GM12872 (cell line): Measurements from ENCODE around the gene CRYBA4.

Experiments
- TF ChIP-seq, protein P1 (sequence below): IDR thresholded peaks from 3 replicates; pipeline ENCODE4 v1.5.1; 2011; ENCODE audit warnings: low read depth, mild to moderate bottlenecking, low read length, moderate library complexity; ENCODE audit not compliant: insufficient read depth

The CRYBA4 gene

DNA sequence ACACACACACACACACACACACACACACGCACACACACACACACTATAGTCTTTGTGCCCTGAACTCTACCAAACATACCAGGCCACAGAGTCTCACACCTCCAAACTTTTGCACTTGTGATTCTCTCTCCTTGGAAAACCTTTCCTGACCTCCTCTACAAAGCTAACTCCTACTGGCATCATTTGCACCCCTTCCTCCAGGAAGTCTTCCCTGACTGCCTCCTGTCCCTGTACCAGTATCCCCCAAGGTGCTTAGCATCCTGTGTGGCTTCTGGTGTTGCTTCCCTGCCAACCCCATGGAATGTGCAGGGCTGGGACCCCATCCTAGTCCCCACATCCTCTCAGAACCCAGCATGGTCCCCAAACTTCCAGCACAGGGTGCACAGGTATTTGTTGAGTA, 40.7 kb upstream of the CRYBA4 start:
- TF ChIP-seq, protein P1, sequence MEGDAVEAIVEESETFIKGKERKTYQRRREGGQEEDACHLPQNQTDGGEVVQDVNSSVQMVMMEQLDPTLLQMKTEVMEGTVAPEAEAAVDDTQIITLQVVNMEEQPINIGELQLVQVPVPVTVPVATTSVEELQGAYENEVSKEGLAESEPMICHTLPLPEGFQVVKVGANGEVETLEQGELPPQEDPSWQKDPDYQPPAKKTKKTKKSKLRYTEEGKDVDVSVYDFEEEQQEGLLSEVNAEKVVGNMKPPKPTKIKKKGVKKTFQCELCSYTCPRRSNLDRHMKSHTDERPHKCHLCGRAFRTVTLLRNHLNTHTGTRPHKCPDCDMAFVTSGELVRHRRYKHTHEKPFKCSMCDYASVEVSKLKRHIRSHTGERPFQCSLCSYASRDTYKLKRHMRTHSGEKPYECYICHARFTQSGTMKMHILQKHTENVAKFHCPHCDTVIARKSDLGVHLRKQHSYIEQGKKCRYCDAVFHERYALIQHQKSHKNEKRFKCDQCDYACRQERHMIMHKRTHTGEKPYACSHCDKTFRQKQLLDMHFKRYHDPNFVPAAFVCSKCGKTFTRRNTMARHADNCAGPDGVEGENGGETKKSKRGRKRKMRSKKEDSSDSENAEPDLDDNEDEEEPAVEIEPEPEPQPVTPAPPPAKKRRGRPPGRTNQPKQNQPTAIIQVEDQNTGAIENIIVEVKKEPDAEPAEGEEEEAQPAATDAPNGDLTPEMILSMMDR, result no peak

DNA sequence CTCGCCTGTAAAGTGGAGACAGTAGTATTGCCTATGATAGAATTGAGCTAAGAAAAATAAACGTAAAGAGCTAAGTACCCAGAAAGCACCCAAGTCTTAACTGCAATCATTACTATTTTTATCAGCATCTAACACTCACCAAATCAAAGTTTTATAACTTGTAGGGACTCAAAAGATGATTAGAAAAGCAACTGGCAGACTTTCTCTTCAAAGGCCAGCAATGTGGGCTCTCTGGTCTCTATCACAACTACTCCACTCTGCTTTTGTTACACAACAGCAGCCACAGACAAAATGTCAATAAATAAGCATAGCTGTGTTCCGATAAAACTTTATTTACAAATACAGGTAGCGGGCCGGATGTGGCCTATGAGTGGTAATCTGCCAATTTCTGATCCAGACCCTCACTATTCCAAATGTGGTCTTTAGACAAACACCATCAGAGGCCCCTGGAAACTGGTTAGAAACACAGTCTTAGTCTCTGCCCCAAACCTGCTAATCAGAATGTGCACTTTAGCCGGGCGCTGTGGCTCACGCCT, 40.1 kb upstream of the CRYBA4 start:
- TF ChIP-seq, protein P1, result no peak

DNA sequence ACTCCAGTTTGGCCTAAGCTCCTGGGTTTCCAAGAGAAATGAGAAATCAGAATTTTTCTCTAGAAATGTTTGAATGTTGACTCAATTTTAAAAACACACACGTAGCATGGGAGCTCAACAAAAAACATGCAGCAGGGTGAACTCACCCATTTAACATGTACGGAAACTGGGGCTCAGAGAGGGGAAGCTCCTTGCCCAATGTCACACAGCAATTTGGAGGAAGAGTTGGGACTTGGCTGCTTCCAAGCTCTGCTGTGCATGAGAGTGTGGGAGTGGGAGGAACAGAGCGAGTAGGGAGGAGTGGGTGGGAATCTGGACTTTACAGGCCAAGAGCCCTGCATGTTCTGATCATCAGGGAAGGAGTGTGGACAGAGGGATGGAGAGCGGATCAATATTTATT, 37.8 kb upstream of the CRYBA4 start:
- TF ChIP-seq, protein P1, result no peak

DNA sequence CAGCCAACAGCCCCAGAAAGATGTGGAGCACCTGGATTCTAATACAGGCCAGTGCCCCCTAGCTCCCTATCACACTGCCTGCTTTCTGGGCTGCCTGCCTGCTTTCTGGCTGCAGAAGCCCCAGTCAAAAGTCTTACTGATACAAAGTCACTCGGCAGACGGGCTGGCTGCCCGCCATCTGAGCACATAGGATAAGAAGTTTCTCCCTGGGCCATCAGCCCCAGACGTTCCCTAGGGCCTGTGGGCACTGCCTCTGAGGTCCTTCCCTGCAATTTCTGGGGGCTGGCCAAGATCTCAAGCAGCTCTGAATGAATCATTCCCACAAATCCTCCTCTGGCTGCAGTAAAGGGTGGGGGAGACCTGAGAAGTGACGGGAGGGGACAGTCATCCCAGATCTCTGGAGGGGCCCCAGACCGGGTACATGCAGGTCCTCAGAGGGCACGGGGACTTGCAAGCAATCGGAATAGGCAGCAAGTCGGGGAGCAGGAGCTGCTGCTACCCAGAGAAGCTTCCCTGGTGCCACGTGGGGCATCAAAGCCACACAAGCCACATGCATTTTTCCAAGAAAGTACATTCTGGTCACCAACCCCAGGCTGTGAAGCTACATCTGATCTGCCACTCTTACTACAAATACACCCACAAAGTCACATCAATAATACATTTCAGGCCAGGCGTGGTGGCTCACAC, 36.5 kb upstream of the CRYBA4 start:
- TF ChIP-seq, protein P1, result no peak

DNA sequence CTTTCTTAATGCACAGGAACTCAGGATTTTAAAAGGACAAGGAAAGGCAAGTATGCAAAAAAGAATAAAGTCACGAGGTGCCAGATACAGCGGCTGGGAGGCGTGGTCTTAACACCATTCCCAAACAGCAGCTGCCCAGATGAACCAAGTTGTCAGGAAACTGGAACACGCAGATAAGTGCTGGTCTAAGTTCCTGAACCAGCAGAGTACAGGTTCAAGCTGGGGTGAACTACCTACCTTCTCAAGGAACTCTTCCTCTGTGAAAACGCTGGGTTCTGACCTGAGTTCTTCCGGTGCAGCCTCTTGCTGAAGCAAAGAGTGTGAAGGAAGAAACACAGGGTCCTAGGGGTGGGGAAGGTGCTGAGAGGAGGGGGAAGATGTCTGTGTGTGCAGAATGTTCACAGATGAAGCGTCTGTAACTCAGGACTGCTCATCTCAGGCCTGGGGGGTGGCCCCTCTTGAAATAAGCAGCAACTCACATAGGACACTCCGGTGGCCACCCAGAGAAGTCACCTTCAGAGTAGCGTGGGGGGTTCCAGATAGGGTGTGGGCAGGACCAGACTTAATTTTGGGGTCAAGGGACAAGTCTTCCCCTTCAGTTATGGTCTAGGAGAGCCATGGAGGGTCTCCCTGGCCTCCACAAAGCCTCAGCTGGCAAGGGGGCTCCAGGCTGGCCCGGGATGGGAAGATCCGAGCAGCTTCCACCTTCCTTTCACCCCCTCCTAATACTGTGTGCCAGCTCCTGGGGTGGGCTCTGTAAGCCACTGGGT, 35.0 kb upstream of the CRYBA4 start:
- TF ChIP-seq, protein P1, result no peak

DNA sequence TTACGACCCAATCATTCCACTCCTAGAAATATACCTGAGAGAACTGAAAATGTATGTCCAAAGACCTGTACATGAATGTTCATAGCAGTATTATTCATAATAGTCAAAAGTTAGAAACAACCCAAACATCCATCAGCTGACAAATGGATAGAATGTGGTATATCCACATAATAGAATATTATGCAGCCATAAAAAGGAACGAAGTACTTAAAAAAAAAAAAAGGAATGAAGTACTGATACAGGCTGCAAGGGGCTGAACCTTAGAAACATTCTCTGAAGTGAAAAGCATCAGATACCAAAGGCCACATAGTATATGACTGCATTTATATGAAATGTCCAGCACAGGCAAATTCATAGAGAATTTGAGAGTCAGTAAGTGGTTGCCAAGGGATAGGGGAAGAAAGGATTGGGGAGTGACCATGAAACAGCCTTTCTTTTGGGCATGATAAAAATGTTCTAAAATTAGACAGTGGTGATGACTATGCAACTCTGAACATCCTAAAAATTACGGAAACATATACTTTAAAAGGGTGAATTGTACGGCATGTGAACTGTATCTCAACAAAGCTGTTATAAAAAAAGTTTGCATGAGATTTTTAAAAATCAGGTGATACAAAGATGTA, 33.7 kb upstream of the CRYBA4 start:
- TF ChIP-seq, protein P1, result no peak

DNA sequence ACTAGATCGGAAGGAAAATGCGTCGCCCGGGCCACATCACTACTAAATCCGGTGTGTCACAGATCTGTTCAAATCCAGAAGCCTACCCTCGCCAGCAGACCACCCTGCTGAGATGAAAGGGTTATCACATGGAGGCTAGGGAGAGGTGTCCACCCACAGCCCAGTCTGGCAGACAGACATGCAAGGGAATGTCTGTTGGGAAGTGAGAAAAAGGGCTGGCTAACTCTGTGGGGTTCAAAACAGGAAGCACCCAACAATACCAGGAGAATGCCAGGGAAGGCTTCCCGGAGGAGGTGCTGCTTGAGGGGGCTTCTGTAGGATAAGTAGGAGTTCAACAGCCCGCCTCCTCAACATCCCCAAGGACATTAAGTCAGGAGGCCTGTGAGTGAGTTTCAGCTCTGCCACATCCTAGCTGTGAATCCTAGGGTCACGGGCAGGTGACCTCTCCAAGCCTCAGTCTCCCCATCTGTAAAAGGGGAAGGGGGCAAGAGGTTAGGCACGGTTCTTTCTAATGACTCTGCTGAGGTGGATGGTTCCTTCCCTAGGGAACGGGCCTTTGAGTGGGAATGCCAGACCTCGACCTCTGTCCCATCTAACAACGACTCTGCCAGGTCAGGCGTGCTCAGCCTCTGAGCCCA, 32.9 kb upstream of the CRYBA4 start:
- TF ChIP-seq, protein P1, result no peak
